WTC11 (cell line): ENCODE data around the gene SCN8A.

ENCODE experiments used
- ATF3 ChIP-seq: sonication (generic); formaldehyde crosslinking; conservative IDR thresholded peaks from 2 replicates; pipeline ENCODE4 v1.8.1; 2022; ENCODE audit warnings: mild to moderate bottlenecking, missing genetic modification reagents
- HMGA2 ChIP-seq: fragments of 250-450 bp; sonication (Bioruptor Pico); IDR thresholded peaks from 2 replicates; pipeline ENCODE4 v1.4.0; 2021; ENCODE audit warnings: mild to moderate bottlenecking, moderate library complexity
- IRF1 ChIP-seq: sonication (generic); formaldehyde crosslinking; IDR thresholded peaks from 2 replicates; pipeline ENCODE4 v1.8.0; 2023; ENCODE audit warnings: missing genetic modification reagents
- NFYB ChIP-seq: sonication (generic); formaldehyde crosslinking; conservative IDR thresholded peaks from 2 replicates; pipeline ENCODE4 v1.8.0; 2022; ENCODE audit warnings: low read depth, missing genetic modification reagents
- NR3C1 ChIP-seq: sonication (generic); formaldehyde crosslinking; conservative IDR thresholded peaks from 2 replicates; pipeline ENCODE4 v1.8.1; 2023; ENCODE audit warnings: low read depth, mild to moderate bottlenecking, missing genetic modification reagents
- PREB ChIP-seq: sonication (generic); formaldehyde crosslinking; IDR thresholded peaks from 2 replicates; pipeline ENCODE4 v1.8.1; 2022; ENCODE audit warnings: mild to moderate bottlenecking, missing genetic modification reagents, moderate library complexity, borderline replicate concordance
- SMAD3 ChIP-seq: sonication (generic); formaldehyde crosslinking; IDR thresholded peaks from 2 replicates; pipeline ENCODE4 v1.8.0; 2022; ENCODE audit warnings: missing genetic modification reagents, mild to moderate bottlenecking, borderline replicate concordance
- SOX15 ChIP-seq: fragments of 250-450 bp; sonication (Bioruptor Pico); IDR thresholded peaks from 2 replicates; pipeline ENCODE4 v1.9.0; 2021; ENCODE audit warnings: mild to moderate bottlenecking
- SP1 ChIP-seq: sonication (generic); formaldehyde crosslinking; conservative IDR thresholded peaks from 2 replicates; pipeline ENCODE4 v1.8.1; 2022; ENCODE audit warnings: missing genetic modification reagents
- ZBTB21 ChIP-seq: sonication (generic); formaldehyde crosslinking; IDR thresholded peaks from 2 replicates; pipeline ENCODE4 v1.8.1; 2023; ENCODE audit warnings: mild to moderate bottlenecking, missing genetic modification reagents, borderline replicate concordance
- TF ChIP-seq, protein P1 (sequence below): fragments of 200-600 bp; IDR thresholded peaks from 2 replicates; pipeline ENCODE4 v1.8.0; 2022; ENCODE audit warnings: antibody characterized with exemption
- TF ChIP-seq, protein P2 (sequence below): sonication (generic); formaldehyde crosslinking; IDR thresholded peaks from 2 replicates; pipeline ENCODE4 v1.8.0; 2022; ENCODE audit warnings: mild to moderate bottlenecking, missing genetic modification reagents

- TF ChIP-seq ZBTB21 (CRISPR knock-in tag): no peak
- TF ChIP-seq SP1 (CRISPR knock-in tag): no peak
- TF ChIP-seq, protein P1, sequence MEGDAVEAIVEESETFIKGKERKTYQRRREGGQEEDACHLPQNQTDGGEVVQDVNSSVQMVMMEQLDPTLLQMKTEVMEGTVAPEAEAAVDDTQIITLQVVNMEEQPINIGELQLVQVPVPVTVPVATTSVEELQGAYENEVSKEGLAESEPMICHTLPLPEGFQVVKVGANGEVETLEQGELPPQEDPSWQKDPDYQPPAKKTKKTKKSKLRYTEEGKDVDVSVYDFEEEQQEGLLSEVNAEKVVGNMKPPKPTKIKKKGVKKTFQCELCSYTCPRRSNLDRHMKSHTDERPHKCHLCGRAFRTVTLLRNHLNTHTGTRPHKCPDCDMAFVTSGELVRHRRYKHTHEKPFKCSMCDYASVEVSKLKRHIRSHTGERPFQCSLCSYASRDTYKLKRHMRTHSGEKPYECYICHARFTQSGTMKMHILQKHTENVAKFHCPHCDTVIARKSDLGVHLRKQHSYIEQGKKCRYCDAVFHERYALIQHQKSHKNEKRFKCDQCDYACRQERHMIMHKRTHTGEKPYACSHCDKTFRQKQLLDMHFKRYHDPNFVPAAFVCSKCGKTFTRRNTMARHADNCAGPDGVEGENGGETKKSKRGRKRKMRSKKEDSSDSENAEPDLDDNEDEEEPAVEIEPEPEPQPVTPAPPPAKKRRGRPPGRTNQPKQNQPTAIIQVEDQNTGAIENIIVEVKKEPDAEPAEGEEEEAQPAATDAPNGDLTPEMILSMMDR: no peak
- no peak for TF ChIP-seq ATF3 (CRISPR knock-in tag)
- TF ChIP-seq SMAD3 (CRISPR knock-in tag): no peak
- no peak for TF ChIP-seq NFYB (CRISPR knock-in tag)
- no peak for TF ChIP-seq HMGA2 (CRISPR knock-in tag)
- TF ChIP-seq SOX15 (CRISPR knock-in tag): no peak
- no peak for TF ChIP-seq PREB (CRISPR knock-in tag)
- TF ChIP-seq, protein P2, sequence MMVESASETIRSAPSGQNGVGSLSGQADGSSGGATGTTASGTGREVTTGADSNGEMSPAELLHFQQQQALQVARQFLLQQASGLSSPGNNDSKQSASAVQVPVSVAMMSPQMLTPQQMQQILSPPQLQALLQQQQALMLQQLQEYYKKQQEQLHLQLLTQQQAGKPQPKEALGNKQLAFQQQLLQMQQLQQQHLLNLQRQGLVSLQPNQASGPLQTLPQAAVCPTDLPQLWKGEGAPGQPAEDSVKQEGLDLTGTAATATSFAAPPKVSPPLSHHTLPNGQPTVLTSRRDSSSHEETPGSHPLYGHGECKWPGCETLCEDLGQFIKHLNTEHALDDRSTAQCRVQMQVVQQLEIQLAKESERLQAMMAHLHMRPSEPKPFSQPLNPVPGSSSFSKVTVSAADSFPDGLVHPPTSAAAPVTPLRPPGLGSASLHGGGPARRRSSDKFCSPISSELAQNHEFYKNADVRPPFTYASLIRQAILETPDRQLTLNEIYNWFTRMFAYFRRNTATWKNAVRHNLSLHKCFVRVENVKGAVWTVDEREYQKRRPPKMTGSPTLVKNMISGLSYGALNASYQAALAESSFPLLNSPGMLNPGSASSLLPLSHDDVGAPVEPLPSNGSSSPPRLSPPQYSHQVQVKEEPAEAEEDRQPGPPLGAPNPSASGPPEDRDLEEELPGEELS (CRISPR knock-in tag): no peak
- no peak for TF ChIP-seq IRF1
- no peak for TF ChIP-seq NR3C1 (CRISPR knock-in tag)
These were observed 115.2 kb downstream of the SCN8A start for GRCh38 chr12:51706206-51706605.
